GM19452 (cell line): ENCODE results near the gene NSF.
"Not testable (repeated sequence)": the region's sequence is repeated elsewhere in the genome, so short reads cannot be mapped to it uniquely, and the experiment has no call there.

Experiments
- ATAC-seq: cut with Tn5 transposase; IDR thresholded peaks from one replicate; pipeline ENCODE4 v1.9.1; 2021; ENCODE audit not compliant: unreplicated experiment

NSF gene

DNA sequence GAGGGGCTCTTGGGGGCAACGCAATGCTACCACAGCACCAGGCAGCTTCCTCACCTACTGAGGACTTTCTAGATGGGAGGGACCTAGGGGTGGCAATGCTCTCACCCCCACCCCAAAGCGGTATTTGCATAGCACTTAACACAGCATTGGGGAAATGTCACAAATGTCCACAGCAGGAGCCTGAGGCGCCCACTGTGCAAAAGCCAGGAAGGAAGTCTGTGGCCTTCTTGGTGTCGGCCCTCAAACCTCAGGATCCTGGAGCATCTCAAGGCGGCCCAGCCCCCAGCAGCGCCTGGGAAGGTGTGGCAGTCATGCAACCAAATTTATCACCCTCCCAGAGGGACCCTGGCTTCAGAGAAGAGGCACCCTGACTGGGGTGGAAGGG, 182.7 kb downstream of the NSF start:
- ATAC-seq, result no peak

DNA sequence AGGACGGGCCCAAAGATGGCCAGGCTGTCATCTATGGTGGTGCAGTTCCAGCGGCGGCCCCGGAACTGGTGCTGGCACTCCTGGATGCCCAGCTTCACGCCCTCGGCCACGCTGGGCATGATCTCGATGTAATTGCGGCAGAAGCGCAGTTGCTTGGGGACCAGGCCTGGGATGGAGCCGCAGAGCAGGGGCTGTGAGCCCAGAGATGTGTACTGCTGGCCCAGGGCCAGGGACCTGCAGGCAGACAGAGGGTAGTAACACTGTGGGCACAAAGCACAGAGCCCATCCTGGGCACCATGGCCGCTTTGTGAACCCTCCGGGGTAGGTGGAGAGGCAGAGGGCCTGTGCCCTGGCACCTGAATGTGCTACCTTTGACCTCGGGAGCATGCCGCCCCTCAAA, 183.2 kb downstream of the NSF start:
- no peak for ATAC-seq

- no peak for ATAC-seq
Measured at GRCh38 chr17:46774108-46774737, 183.8 kb downstream of the NSF start.

DNA sequence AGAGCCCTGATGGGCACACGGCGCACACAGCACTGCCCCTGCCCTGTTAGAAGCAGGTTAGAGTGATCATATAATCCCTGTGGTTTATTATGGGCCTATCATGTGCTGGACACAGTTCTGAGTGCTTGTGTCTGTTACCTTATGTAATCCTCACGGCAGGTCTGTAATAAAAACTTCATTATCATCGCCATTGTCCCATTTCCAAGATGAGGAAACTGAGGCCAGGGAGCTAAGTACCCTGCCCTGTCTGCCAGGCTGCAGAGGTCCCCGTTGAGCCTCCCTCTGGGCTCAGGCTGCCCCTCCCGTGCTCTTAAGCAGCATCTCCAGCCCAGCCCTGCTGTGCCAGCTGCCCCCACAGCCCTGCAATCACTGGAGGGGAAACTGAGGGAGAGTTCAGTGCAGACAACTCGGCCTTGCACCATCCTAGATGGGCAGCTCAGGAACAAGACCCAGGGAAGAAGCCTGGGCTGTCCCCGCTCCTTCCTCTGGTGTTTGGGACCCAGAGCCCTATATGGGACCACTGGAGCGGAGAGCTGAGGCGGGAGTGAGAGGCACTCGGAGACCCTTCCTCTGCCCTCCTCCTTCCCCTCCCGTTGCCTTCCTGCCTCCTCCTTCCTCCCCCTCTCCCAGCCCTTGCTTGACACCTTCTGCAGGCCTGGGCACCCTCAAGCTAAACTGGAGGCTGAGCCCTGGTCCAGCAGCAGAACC, 186.0 kb downstream of the NSF start:
- no peak for ATAC-seq

- ATAC-seq, result no peak
Measured at GRCh38 chr17:46777943-46778915, 187.8 kb downstream of the NSF start.

GRCh38 chr17:46780003-46780373, 189.5 kb downstream of the NSF start:
- ATAC-seq, result no peak

GRCh38 chr17:46782250-46782953, 191.9 kb downstream of the NSF start:
- ATAC-seq, result no peak

- ATAC-seq, result no peak
Measured at GRCh38 chr17:46783031-46783593, 192.6 kb downstream of the NSF start.

- no peak for ATAC-seq
Measured at GRCh38 chr17:46785696-46786095, 195.2 kb downstream of the NSF start.

GRCh38 chr17:46787478-46787877, 197.0 kb downstream of the NSF start:
- no peak for ATAC-seq

- no peak for ATAC-seq
Measured at GRCh38 chr17:46788300-46788699, 197.8 kb downstream of the NSF start.

- no peak for ATAC-seq
Measured at GRCh38 chr17:46788796-46789195, 198.3 kb downstream of the NSF start.

- no peak for ATAC-seq
Measured at GRCh38 chr17:46789610-46790009, 199.1 kb downstream of the NSF start.

DNA sequence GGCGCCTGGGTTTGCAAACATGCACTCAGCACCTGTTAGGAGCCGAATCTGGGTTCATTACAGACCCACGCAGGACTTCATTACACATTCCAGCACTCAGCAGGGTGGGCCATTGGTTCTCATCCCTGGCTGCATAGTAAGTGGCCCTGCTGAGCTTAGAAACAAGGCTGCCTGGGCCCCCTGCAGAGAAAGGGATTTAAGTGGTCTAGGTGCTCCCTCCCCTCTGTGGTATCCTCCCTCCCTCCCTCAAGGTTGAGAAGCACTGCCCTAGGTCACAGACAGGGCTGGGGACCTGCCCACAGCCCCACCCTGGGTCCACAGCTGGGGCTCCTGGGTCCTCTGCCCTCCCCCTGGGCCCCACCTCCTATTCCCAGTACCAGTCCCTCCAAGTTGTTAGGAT, 199.7 kb downstream of the NSF start:
- ATAC-seq, result no peak

- ATAC-seq, result no peak
Measured at GRCh38 chr17:46791531-46791930, 201.1 kb downstream of the NSF start.

- ATAC-seq, result no peak
Measured at GRCh38 chr17:46792071-46792470, 201.6 kb downstream of the NSF start.

DNA sequence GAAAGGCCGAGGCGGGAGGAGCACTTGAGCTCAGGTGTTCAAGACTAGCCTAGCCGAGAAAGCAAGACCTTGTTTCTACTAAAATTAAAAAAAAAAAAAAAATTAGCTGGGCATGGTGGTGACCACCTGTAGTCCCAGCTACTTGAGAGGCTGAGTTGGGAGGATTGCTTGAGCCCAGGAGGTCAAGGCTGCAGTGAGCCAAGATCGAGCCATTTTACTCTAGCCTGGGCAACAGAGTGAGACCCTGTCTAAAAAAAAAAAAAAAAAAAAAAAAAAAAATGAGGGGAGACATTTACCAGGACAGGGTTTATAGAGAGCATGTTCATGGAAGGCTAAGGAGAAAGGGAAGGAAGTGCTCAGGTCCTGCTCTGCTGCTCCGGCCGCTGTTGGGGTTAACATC, 202.6 kb downstream of the NSF start:
- not testable (repeated sequence) for ATAC-seq

DNA sequence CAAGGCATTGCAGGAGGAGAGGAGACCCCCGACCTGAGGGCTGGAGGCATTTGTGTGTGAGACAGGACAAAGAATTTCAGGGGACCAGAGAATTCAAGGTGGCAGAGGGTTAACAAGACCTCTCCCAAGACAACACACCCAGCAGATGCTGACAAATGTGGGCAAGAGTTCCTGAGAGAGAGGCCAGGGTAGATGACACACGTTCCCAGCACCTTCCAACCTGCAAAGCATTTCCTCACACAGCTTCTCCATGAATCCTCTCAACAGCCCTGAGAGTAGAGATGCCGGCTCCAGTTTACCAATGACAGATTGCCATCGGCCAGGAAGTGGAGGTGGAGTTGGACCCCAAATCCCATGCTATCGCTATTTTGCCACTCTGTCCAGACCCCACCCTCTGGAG, 203.1 kb downstream of the NSF start:
- no peak for ATAC-seq

DNA sequence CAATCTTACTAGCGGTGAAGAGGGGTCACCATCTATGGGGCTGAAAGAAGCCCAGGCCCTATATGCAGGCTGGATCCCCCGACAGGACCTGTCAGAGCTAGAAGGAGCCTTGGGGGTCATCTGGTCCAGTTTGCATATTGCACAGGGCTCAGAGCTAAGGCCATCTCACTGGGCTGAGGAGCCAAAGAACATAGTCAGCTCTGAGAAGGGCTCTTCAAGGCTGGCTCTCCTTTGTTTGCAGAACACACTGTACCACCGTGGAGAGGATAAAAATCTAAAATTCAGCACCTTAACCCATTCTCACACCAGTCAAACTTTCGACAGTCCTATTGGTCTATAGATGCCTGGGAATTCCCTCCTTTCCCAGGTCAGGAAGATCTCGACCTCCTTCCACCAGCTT, 203.8 kb downstream of the NSF start:
- ATAC-seq, result no peak

DNA sequence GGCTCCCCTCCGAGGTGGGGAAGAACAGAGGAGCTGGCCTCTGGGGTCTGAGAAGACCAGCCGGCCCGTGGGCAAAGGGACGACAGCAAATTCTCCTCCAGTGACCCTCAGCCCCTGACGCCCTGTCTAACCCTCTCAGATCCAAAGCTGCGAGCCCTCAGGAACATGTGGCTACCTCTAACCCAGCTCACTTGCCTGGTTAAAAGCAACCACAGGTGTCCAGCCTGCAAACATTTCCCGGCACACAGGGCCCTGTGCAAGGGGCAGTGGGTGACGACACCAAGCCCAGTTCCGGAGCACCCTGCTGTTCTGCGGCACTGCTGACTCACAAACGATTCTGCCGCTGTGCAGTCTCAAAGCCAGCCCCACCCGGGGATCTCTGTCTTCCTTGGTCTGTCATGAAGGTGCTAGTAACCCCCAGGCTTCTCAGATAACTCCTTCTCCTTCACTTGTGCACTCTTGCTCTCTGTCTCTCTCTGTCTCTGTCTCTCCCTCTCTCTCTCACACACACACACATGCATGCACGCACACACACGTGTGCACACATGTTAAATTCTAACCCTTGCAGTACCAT, 205.0 kb downstream of the NSF start:
- no peak for ATAC-seq

GRCh38 chr17:46796084-46796483, 205.6 kb downstream of the NSF start:
- no peak for ATAC-seq
